GM19043 (cell line): ENCODE measurements around the gene AK6.
"Not testable (repeated sequence)": the region's sequence is repeated elsewhere in the genome, so short reads cannot be mapped to it uniquely, and the experiment has no call there.

Experiments used
- ATAC-seq: cut with Tn5 transposase; IDR thresholded peaks from one replicate; pipeline ENCODE4 v1.9.1; 2021; ENCODE audit warnings: low read depth; ENCODE audit not compliant: unreplicated experiment

AK6 gene

GRCh38 chr5:69369340-69370121 lies at the start of gene AK6, which contains the start of the genes RAD17 and TAF9:
Gene AK6 (minus strand): TSS chr5:69369520. CDS start chr5:69369490, 30 bp downstream.
Gene RAD17 (plus strand): TSS chr5:69369818. CDS start chr5:69372209, 2,391 bp downstream.
Gene TAF9 (minus strand): TSS chr5:69369520. CDS start chr5:69365737, 3,783 bp downstream.
- peak; percentile 91 for ATAC-seq

GRCh38 chr5:69418554-69418953 lies 49.2 kb upstream of the AK6 start:
- no peak for ATAC-seq

- no peak for ATAC-seq
Measured at GRCh38 chr5:69416699-69417098, 47.4 kb upstream of the AK6 start.

GRCh38 chr5:69416180-69416579 lies 46.9 kb upstream of the AK6 start:
- ATAC-seq: no peak

- ATAC-seq: no peak
Measured at GRCh38 chr5:69415584-69415958, 46.3 kb upstream of the AK6 start.

- peak; percentile 91 for ATAC-seq
Measured at GRCh38 chr5:69414885-69415583, 45.7 kb upstream of the AK6 start, which contains the start of gene MARVELD2. Gene MARVELD2 (plus strand): TSS chr5:69415116. CDS start chr5:69419386, 4,270 bp downstream.

- no peak for ATAC-seq
Measured at GRCh38 chr5:69404659-69405330, 35.5 kb upstream of the AK6 start.

GRCh38 chr5:69378376-69378775 lies 9.1 kb upstream of the AK6 start:
- no peak for ATAC-seq

- peak; percentile 59 for ATAC-seq
Measured at GRCh38 chr5:69374911-69375446, 5.7 kb upstream of the AK6 start.

- no peak for ATAC-seq
Measured at GRCh38 chr5:69372394-69372793, 3.1 kb upstream of the AK6 start.

GRCh38 chr5:69370335-69370734 lies 1.0 kb upstream of the AK6 start:
- ATAC-seq: not testable (repeated sequence)

GRCh38 chr5:69368458-69369339 lies 621 bp downstream of the AK6 start:
- peak; percentile 18 for ATAC-seq

GRCh38 chr5:69367697-69368279 lies 1.5 kb downstream of the AK6 start:
- ATAC-seq: no peak

GRCh38 chr5:69364850-69365249 lies 4.5 kb downstream of the AK6 start:
- no peak for ATAC-seq

- no peak for ATAC-seq
Measured at GRCh38 chr5:69364414-69364813, 4.9 kb downstream of the AK6 start.

- ATAC-seq: no peak
Measured at GRCh38 chr5:69360442-69360841, 8.9 kb downstream of the AK6 start.

- ATAC-seq: no peak
Measured at GRCh38 chr5:69359699-69360098, 9.6 kb downstream of the AK6 start.

GRCh38 chr5:69350664-69351063 lies 18.7 kb downstream of the AK6 start:
- no peak for ATAC-seq

- no peak for ATAC-seq
Measured at GRCh38 chr5:69343083-69343482, 26.2 kb downstream of the AK6 start.
